Endothelial cell of hepatic sinusoid (primary cell): ENCODE measurements around the gene PAIP1.
"Not testable (repeated sequence)": the region's sequence is repeated elsewhere in the genome, so short reads cannot be mapped to it uniquely, and the experiment has no call there.

ENCODE experiments used
- in situ Hi-C: cut with HindIII; loops from 2 replicates; pipeline ENCODE4 v1.10.0; 2017; ENCODE audit warnings: low sequenced_read_pairs

Gene PAIP1

DNA sequence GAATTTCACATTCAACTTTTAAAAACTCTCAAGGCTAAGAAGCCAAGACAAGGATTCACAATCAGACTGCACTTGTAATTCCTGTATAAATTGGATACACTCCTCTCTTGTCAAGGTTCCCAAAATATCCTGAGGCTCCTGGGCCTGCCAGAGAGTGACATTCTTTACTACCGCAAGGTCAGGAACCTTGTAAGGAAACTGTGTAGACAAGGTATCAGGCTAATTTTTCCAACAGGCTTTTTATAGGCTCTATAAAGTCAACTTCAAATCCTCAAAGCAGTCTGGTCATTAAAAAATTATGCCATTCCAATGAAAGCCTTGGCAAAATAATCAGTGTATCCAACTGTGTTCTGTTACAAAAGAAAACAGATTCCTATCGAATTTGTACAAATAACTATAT is 15.5 kb upstream of the PAIP1 start:
- in situ Hi-C loops, result no loop called here

DNA sequence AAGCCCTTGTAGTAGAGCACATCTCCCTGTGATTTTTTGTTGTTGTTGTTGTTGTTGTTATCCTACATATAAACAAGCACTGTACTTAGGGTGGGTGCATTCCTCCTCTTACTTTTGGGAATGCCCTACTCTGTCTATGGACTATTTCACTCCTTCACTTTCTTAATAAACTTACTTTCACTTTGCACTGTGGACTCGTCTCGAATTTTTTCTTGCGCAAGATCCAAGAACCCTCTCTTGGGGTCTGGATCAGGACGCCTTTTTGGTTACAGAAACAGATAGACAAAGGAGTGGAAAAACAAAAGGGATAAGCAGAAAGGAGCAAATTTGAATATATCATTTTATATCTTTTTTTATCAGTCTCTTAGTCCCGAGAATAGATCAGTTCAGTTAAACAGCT is 14.4 kb upstream of the PAIP1 start:
- in situ Hi-C loops, result no loop called here

DNA sequence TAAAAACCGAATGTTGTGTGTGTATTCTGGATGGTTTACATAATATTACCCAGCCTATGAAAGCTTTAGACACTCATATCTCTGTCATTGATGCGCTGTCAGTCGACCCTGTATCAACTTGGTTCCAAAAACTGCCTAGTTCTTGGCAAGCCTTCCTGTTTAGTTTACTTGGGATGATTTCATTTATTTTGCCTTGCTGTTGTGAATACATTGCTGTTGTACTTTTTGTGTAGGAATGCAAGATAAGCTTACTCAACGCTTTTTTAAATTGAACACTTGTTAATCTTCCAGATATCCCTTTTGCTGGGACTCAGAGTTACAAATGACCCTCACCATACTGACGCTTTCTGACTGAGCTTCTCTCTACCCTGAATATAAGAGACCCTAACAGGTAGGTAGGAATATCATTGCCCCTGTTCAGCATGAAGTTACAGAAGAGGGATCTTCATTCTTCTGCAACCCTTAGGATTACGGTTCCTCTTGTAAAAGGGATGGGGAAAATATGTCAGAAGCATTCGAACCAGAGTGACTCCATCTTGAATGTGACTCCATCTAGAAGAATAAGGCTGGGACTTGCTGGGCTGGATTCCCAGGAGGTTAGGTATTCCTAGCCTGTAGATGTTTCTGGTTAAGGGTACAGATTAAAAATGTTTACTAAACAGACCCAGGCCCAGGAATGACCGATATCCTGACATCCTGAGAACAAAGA is 13.7 kb upstream of the PAIP1 start:
- in situ Hi-C loops, result no loop called here

DNA sequence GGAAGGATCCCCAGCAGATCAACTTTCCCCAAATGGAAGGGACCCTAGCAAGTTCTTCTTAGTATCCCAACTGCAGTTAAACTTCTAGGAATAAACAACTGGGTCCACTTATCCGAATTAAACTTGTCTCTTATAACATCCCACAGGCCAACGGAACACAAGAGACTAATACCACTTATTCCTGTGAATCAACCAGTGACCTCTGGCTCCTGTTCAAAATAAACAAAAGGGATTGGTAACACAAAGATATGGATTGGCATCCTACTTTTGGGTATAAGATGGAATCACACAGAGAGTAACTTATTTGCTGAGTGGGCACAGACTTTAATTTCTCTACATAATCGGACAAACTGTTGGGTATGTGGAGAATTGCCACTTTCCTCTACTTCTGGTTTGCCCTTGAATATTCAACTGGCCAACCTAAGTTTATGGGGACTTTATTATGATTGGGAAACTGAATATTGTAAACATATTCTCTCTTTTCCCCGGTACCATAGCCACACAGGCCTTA is 12.4 kb upstream of the PAIP1 start:
- in situ Hi-C loops, result no loop called here

DNA sequence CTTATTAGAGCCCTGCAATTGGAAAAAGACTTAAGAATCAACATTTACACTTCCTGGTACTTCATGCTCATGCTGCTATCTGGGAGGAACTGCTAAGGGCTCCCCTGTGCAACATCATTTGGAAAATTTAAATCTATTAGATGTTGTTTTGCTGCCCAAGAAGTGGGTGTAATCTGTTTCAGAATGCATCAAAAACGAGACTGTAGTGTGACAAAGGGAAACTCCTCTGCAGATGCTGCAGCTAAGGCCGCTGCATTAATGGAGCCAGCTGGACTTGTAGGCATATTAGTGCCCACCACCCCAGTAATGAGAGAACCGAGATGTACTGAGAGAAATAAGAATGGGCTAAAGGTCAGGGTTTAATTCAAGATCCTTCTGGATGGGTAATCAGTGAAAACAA is 11.1 kb upstream of the PAIP1 start:
- in situ Hi-C loops, result no loop called here

DNA sequence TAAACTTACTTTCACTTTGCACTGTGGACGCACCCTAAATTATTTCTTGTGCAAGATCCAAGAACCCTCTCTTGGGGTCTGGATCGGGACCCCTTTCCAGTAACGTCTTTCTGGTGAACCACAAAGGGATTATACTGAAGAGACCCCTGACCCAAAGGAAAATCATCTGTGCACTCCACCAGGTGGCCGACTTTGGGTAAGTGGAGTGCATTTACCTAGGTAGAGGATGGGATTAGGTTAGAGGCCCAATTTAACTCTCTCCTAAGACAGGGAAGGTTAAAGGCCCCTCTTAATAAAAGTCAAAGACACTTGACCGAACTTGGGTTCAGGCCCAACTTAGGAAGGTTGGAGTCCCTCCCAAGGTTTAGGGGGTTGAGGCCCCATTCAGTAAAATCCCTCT is 8.2 kb upstream of the PAIP1 start:
- in situ Hi-C loops, result no loop called here

DNA sequence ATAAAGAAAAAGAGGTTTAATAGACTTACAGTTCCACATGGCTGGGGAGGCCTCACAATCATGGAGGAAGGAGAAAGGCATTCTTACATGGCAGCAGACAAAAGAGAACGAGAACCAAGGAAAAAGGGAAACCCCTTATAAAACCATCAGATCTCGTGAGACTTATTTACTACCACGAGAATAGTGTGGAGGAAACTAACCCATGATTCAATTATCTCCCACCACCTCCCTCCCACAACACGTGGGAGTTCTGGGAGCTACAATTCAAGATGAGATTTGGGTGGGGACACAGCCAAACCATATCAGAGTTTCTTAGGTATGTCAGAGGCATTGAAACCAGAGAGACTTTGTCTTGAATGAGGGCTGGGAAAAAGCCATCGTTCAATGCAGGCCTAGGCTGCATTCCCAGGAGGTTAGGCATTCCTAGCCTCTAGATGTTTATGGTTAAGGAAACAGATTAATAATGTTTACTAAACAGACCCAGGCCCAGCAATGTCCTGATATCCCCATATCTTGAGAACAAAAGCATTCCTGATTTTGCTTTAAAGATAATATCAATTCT is 7.5 kb upstream of the PAIP1 start:
- in situ Hi-C loops, result no loop called here

DNA sequence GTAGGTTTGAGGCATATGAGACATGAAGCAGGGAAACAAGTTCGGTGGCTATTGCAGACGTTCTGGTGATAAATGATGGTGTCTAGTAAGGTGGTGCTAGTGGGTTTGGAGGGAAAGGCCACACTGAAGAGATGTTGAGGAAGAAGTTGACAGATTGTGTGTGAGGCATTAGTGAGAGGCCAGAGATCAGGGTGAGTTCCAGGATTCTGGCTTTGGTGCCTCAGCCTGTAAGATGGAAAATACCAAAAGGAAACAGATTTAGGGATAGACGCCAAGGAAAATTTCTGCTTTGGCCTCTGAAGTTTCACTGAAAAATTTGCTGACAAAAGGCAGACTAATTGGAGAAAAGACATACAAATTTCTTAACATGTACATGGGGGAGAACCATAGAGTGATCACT is 6.4 kb upstream of the PAIP1 start:
- in situ Hi-C loops, result no loop called here

DNA sequence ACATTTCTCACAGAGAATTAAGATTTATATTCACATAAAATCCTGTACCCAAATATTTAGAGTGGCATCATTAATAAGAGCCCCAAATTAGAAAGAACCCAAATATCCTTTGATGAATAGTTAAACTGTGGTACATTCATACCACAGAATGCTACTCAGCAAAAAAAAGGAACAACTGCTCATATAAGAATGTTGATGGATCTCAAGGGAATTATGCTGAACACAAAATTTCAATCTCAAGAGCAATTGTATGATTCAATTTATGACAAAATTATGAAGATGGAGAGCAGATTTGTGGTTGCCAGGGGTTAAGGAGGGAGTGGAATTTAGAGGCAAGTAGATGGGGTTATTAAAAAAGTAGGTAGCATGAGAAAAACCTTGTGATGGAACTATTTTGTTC is 4.5 kb upstream of the PAIP1 start:
- in situ Hi-C loops, result no loop called here

DNA sequence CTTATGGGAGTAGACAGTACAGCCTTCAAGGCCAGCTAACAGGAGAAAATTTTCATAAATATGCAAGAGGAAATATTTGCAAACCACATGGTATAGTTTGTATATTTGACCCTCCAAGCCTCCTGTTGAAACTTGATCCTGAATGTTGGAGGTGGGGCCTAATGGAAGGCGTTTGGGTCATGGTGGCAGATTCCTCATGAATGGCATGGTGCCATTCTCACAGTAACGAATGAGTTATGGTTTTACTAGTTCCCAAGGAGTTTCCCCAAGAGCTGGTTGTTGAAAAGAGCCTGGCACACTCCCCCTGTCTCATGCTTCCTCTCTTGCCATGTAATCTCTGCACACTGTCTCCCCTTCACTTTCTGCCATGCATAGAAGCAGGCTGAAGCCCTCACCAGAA is 3.3 kb upstream of the PAIP1 start:
- in situ Hi-C loops, result no loop called here

DNA sequence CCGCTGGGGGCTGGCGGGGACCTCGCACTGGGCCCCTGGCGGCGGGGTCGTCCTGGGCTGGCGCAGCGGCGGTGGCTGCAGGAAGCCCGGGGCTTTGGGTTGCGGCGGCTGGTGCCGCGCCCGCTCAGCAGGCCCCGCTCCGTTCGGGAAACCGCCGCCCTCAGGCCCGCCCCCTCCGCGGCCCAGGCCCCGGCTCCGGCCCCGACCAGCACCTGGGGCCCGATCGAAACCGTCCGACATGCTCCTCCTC is 345 bp downstream of the PAIP1 start:
- in situ Hi-C loops, result not testable (repeated sequence)

DNA sequence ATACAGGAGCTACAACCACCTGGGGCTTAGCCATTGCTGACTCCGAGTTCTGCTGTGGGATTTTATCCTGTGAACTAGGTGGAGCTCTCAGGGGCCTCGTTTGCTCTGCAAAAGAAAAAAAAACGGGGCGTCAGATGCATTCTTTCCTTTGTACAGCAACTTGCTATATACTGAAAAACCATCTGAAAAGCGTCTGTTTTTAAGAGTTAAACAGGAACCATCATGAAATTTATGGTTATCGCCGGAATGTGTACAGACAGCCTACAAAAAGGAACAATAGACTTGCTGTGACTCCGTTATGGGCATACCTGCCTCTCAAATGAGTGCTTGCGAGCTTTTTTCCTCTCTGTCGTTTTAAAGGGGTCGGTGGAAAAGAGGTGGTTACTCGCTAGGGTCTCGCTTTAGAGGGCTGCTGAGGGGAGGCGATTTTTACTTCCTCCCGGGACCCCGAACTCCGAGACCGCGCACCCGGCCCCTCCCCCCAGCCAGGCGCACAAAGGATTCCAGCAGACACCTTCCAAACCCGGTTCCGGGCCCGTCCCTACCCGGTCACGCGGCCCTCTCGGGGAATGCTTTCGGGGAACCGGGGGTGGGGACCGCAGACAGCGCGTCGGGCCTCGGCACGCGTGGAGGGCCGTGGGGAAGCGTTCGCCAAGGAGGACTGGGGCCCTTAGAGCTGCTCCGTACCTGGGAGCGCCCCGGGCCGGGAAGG is 826 bp downstream of the PAIP1 start:
- in situ Hi-C loops, result no loop called here

DNA sequence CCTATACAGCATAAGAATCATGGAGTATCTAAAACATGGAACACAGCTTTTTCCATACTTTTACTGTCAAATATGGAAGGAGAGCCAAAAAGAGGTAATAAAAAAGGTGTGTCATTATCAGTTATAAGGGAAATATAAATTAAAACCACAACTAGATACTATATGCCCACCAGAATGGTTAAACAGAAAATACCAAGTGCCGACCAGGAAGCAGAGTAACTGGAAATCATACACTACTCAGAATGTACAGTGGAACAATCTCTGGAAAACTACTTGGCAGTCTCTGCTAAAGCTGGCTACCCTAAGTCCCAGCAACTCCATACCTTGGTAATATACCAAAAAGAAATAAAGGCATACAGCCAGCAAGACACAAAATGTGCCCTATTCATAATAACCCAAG is 2.4 kb downstream of the PAIP1 start:
- in situ Hi-C loops, result no loop called here

DNA sequence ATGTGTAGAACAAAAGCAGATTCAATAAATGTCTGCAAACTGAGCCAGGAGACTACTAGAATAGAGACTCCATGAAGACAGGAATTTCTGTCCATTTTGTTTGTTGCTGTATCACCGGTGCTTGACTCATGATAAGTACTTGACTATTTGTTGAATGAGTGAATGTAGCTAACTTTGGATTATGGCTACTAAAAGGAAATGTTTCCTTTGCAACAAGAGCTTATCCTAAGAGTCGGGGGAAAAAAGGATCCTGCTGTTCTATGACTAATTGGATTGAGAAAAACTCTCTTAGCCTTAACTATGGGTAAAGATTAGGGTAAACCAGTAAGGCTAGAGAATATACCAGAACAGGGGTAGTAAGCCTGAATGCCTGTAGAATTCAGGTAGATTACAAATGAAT is 3.5 kb downstream of the PAIP1 start:
- in situ Hi-C loops, result no loop called here

DNA sequence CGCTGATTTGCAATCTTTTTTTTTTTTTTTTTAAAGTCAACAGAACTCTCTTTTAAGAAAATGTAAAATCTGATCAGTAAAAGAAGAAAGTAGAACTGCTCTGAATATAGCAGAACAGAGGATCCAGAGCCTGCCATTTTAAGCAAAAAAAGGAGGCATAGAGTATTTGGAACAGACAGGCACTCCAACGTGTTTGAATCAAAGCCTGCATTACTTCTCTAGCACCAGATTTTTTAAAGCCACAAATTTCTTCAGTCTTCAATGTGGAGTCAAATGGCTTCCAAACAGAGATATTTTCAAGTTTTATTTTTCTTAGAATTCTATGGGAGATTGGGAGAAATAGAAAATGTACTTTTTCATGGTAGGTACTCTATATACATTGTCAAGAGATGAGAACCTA is 5.1 kb downstream of the PAIP1 start:
- in situ Hi-C loops, result no loop called here

DNA sequence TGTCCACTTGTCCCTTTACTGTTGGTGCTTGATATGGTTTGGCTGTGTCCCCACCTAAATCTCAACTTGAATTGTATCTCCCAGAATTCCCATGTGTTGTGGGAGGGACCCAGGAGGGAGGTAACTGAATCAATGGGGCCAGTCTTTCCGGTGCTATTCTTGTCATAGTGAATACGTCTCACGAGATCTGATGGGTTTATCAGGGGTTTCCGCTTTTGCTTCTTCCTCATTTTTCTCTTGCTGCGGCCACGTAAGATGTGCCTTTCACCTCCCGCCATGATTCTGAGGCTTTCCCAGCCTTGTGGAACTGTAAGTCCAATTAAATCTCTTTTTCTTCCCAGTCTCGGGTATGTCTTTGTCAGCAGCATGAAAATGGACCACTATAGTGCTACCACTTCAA is 7.6 kb downstream of the PAIP1 start:
- in situ Hi-C loops, result not testable (repeated sequence)

DNA sequence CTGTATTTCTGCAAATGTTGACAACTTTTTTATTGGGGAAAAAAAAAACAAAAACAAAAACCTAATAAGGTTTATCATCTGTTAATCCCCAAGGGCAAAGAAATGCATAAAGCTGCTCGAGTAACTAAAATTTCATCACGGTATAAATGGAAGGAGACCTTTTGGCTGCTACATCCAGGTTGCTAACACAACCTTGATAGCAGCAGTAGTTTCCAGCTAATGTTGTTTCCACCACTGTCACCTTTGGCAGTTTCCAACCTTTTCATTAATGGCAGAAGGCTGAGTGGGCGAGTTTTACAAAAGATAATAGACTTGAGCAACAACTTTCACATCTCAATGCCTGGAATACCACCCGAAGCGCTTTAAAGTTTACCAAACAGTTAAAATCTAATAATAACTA is 8.5 kb downstream of the PAIP1 start:
- in situ Hi-C loops, result no loop called here

DNA sequence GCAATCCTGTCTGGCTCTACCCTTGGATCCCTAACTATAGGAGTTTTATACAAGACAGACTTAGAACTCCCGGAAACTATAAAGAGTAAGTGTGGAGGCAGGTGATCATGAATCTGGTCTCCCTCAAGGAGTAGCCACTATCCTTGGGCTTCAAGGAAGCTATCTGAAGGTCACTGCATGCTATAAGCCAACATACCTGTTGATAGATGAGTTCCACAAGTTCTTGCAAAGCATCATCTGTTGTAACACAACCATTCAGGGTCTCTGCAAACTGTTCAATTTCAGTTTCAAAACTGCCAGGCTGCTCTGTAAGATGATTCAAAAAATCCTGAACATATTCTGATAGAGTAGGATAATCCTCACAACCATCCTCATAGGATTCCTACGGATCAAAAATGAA is 9.3 kb downstream of the PAIP1 start:
- in situ Hi-C loops, result no loop called here

DNA sequence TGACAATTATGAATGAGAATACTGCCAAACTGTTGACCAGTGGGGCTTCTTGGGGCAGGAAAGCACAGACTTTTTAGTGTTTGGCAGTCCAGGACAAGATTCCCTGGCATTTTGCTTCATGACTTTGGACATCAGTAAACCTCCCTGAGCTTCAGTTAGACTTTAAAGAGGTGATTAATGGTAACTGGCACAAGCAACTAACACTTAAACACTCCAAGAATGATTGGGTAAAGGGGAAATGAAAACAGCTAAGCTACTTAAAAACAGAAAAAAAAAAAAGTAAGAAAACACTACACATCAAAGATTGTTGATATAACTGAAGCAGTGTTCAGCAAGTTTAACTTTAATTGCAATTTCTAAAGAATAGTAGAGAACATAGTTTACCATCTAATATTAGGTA is 13.4 kb downstream of the PAIP1 start:
- in situ Hi-C loops, result no loop called here

DNA sequence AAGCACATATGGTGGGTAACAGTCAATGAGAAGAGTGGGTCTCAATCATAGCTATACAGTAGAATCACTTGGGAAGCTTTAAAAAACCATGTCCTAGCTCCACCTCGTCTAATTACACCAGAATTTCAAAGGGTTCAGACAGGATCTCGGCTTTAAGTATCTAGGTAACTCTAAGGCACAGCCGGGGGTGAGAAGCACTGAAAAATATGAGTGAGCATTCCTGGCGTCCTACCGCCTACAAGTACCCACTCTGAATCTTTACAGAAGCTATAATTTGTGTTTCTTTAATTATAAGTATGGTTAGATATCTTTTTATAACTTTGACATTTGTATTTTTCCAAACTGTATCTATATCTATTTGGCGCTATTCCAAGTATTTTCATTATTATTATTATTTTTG is 16.1 kb downstream of the PAIP1 start:
- in situ Hi-C loops, result no loop called here

DNA sequence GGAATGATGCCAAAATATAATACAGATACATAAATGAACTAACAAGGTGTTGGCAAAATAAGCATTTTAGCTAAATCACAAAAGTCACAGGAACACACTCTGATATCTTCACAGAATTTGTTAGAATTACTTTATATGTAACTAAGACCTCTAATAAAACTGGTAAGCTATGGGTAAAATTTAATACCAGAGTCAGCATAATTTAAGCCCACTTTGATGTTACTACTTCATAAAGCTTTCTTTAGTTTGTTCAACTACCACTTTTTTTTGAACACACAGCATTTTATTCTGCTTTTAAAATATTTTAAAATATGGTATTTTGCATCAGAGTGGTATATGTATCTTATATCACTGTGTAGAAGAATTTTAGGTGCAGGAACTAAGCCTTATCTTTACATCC is 19.9 kb downstream of the PAIP1 start:
- in situ Hi-C loops, result no loop called here

DNA sequence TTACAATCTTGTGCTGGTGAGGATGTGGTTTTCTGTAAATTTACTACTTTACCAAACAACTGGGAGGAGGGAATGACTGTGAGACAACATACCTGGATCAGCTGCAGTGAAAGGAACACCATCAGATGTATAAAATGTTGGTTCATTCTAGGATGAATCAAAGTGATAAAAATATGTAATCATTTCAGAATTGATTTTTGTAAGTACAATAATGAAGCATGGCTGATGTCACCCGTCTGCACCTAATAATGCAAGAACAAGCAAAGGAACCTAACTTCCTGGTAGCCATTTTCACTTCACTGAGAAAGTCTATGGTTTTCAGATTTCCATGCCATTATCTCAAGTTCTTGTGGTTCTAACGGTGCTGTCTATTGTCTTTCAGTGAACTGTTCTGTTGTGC is 23.2 kb downstream of the PAIP1 start:
- in situ Hi-C loops, result no loop called here

DNA sequence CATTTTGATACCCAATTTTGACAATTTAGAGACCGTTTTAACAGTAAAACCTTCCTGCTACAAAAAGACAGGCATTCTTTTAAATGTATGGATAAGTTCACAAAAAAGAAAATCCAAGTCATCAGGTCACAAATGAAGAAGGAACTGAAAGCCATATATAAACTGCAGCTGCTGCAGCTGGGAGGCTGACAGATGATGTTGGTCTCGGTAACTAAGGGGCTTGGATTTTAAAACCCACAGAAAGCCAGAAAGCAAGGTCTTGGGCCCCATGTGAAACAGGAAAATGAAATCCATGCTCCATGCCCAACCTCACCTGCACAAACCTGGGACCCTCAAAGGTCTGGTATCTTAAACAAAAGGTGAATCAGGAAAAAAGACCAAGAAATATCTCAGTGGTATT is 26.2 kb downstream of the PAIP1 start:
- in situ Hi-C loops, result no loop called here
